ENCODE data around the gene SLC2A14.
"Not testable (repeated sequence)": the region's sequence is repeated elsewhere in the genome, so short reads cannot be mapped to it uniquely, and the experiment has no call there.

The SLC2A14 gene

DNA sequence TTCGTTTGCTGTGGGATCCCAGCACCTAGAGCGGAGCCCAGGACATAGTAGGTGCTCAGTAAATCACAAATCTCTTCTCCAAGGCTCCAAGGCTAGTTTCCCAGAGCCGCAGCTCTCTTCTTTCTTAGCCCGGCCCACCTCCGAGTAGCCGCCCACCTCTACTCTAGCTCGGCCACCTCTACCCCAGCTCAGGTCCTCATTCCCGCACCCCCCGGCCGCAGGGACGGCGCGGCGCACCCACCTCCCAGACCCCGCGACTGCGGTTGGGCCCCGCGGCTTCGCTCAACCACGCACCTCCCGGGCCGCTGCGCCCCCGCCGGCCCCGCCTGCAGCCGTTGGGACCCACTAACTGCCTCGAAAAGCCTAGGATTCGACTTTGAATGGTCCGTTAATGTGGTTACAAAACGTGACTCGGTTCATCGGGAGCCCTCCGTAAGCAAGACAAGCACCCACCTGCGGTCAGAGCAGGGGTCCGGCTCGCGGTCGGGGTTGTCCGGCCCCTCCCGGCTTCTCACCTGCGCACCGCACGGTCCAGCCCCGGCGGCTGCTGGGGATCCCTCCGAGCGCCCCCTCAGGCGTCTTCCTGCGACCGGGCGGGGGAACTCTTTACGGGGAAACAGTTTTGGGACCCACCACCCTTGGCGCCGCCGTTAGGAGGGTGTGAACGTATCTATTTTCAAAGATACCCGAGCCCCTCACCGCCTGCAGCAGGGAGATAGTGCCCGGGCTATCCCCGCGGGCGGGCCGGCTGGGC, at the start of gene SLC2A14:
Gene SLC2A14, minus strand, starts transcription at position 350 of the 754 bp plus-strand sequence. CDS start 3,035 bp downstream, outside the sequence.
- DNase-seq = no peak

DNA sequence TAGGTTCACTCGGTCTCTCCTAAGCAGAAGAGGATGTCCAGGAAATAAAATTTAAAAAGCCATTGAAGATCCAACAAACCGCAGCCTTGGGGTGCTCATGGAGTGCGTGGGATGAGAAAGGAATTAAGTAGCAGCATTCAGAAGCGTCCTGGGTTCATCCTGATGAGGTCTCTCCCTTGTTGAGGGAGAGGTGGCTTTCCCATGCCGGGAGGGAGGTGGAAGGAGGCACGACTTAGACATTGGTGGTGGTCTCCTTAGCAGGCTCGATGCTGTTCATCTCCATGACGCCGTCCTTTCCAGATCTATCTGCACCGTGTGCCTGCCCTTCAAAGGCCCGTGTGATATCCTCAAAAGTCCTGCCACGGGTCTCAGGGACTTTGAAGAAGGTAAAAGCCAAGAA, 48.5 kb upstream of the SLC2A14 start:
- not testable (repeated sequence) for DNase-seq

DNA sequence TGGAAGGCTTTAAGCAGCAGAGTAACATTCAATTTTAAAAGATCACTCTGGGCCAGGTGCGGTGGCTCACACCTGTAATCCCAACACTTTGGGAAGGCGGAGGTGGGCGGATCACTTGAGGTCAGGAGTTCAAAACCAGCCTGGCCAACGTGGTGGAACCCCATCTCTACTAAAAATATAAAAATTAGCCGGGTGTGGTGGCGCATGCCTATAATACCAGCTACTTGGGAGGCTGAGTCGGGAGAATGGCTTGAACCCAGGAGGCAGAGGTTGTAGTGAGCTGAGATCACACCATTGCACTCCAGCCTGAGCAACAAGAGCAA, 45.5 kb upstream of the SLC2A14 start:
- DNase-seq = not testable (repeated sequence)

DNA sequence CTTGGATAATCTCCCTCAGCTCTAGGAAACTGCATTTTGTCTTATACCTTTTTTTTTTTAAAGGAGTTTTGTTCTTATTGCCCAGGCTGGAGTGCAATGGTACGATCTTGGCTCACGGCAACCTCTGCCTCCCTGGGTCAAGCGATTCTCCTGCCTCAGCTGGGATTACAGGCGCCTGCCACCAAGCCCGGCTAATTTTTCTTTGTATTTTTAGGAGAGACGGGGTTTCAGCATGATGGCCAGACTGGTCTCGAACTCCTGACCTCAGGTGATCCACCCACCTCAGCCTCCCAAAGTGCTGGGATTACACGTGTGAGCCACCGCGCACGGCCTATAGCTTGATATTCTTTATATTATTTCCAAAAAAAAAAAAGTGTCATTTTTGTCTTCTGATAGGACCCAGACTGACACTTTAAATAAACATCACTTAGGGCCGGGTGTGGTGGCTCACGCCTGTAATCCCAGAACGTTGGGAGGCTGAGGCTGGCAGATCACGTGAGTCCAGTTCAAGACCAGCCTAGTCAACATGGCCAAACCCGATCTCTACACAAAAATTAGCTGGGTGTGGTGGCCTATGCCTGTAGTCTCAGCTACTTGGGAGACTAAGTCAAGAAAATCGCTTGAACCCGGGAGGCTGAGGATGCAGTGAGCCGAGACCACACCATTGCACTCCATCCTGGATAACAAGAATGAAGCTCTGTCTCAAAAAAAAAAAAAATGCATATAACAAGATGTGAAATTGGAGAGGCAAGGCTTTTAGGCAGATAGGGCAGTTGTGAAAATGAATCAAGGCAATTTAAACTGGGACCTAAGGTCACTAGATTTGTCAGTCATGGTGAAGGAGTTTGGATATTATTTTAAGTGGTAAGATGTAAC, 44.9 kb upstream of the SLC2A14 start:
- DNase-seq = no peak

DNA sequence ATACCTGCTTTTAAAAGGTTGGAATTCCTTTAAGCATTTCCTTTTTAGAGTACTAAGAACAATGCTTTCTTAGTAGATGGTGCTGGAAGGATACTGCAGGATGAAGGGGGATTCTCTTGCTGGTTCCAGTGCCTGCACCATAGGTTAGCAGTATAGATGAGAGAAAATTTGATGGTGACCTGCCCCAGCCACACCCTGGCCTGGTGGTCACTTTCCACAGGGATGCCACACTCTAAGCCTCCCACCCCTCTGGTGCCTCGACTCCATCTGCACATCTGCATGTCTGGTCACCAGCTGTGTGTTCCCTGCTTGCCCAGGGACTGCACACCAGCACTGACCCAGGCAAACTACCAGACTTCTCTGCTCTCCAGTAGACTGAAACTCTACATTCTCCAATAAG, 44.2 kb upstream of the SLC2A14 start:
- no peak for DNase-seq

DNA sequence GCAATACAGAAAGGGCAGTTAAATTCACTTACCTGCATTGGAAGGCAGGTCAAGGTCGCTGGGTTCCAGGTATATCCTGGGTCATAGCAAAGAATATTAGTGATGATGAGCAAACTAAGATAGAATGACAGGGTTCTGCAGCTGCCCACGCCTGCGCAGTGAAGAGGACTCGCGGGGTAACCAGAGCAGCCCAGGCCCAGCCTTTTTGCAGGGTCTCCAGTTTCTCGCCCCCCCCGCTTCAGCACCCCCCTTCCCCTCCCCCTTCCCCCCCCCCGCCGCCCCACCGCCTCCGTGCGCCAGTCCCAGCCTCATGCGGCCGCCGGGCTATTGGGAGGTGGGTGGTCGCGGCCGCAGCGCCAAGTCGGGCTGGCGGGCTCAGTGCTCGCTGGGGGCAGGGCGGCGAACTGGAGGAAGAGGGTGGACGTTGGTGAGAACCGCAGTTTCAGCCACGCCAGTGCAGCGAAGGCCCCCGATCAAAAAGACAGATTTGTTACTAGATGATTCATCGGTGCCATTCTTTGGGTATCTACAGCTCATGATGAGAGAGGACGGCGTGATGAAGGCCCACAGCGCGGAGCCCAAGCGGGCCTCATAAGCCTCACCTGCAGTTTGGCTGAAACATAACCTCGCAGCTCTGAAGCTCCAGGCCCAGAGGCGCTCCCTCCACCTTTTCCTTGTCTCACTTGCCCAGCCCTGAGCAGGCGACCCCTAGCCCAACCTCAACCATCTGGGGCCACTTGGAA, 43.1 kb upstream of the SLC2A14 start:
- DNase-seq = no peak

DNA sequence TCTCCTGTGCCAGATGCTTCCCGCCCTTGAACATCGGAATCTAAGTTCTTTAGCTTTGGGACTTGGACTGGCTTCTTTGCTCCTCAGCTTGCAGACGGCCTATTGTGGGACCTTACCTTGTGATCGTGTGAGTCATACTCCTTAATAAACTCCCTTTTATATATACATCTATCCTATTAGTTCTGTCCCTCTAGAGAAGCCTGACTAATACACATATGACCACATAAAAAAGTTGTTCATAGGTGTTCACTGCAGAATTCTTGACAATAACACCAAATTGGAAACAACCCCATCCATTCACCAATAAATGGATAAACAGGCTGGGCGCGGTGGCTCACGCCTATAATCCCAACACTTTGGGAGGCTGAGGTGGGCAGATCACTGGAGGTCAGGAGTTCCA, 37.4 kb upstream of the SLC2A14 start:
- DNase-seq = not testable (repeated sequence)

DNA sequence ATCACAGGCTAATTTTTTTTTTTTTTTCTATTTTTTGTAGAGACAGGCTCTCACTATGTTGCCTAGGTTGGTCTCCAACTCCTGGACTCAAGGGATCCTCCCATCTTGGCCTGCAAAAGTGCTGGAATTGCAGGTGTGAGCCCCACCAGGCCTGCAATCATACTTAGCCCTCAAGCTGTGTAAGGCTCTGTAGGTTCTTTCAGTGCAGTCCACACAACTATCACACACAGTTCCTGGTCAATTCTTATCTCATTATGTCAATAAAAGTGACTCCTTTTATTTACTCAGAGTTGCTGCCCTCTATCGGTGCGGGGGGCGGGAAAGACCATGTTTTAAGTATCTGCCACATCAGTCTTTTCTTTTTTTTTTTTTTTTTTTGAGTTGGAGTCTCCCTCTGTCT, 34.3 kb upstream of the SLC2A14 start:
- no peak for DNase-seq

DNA sequence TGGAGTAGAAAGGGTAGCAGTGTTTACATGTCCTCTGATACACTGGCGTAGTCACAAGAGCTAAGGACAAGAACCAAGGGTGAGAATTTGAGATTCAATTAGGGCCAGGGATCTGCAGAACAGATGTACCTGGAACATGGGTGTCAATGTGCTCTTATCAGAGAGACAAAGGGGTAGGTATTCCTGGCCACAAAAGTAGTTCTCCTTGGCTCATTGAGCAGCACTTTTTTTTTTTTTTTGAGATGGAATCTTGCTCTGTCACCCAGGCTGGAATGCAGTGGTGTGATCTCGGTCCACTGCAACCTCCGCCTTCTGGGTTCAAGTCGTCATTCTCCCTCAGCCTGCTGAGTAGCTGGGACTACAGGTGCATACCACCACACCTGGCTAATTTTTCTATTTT, 33.6 kb upstream of the SLC2A14 start:
- DNase-seq = not testable (repeated sequence)

DNA sequence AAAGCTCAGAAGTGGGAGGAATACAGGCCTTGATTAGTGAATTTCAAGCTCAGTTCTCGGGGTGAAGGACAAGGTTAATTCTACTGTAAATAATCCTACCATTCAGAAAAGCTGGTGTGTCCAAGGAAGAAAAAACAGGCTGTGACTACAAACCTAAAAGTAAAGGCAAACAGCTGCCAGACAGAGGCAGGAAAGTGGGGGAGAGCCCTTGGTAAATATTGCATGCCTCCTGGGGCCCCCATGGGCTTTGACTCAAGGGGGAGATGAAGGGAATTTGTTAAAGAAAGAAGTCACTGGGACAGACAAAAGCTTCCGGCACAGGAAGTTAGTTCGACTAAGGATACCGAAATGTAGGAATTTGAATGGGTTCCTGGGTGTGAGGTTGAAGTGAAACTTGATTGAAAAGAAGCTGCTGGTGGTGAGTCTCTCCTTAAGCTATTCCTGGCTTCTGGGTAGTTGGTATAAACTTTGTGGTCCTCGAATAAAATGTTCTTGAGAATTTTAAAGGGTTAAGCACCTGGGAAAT, 32.9 kb upstream of the SLC2A14 start:
- DNase-seq = not testable (repeated sequence)

DNA sequence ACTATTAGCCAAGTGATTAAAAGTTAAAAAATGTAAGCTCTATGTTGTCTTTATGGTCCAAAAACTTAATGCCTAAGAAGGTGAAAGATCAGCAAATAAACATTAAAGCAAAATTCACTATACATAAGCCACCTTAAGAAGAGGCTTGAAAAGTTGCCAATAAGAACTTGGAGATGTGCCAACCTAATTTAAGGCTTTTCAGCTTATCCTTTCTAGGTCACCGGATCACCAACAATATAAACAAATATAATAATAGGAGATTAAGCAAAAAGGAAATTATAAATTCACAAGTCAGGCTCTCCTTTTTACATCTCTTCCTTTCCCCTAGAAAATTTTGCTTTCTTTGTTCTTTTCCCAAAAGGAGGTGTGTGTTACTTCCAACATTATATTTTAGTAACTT, 32.4 kb upstream of the SLC2A14 start:
- no peak for DNase-seq

DNA sequence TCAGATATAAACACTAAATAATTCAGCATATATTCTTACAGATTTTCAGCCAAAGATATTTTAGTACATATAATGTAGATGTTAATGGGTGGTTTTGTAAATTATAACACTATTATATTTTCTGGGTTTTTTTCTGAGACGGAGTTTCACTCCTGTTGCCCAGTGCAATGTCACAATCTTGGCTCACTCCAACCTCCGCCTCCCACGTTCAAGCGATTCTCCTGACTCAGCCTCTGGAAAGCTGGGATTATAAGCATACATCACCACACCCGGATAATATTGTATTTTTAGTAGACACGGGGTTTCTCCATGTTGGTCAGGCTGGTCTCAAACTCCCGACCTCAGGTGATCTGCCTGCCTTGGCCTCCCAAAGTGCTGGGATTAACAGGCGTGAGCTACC, 29.7 kb upstream of the SLC2A14 start:
- DNase-seq = not testable (repeated sequence)

DNA sequence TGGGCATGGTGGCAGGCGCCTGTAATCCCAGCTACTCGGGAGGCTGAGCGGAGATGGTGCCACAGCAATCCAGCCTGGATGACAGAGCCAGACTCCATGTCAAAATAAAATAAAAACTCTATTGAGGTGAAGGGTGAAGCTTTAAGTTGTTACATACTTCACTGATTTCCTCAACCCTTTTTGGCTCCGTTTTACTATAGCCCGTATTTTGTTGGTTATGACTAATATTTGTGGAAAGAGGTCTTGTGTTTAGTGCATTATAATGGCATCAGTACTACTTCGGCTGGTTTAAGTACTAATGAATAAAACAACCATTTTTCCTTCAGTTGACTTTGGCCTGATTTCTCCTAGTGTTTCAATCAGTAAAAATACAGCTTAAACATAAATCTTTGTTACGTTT, 27.0 kb upstream of the SLC2A14 start:
- DNase-seq = no peak

DNA sequence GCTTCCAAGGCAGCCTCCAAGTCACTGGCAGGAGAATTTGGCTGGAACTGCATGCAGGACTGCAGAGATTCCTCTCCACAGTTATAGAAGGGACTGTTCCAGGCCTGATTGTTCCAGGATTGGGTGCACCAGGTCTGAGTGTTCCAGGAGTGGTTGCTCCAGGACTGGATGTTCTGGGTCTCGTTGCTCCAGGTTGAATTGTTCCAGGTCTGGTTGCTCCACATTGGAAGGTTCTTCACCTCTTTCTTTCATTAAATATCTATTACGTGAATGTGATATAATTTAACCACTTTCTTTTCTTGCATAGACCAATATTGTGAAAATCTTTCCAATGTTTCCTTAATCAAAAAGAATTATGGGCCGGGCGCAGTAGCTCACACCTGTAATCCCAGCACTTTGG, 24.0 kb upstream of the SLC2A14 start:
- not testable (repeated sequence) for DNase-seq

DNA sequence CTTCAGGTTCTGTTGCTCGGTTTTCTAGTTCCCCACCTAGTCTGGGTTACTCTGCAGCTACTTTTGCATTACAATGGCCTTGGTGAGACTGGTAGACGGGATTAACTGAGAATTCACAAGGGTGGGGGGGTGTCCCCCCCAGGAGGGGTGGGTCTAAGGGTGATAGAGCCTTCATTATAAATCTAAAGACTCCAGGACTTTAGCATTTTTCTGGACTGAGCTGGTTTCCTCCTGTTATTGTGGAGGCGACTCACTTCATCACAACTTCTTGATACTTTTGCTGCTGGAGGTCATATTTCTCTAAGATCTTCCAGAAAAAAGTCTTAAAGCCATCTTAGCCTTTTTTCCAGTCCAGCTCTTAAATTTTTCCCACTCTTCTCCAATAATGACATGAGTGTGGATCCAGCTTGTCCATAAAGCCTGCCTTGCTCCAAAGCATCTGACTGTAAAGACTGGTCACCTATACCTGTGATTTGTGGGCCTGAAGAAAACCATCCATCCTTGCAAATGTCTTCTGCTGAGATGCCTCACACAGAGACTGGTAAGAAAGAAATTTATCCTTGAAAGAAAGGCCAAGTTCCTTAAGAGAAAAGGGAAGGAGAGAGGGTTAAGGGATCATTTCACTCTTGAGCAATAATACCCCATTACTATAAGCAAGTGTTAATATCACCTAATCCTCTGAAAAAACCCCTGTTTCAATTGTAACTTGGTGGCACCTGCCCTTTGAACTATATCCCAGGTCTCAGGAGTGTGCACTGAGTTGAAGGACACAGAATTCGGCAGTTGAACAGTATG, 19.7 kb upstream of the SLC2A14 start:
- no peak for DNase-seq

DNA sequence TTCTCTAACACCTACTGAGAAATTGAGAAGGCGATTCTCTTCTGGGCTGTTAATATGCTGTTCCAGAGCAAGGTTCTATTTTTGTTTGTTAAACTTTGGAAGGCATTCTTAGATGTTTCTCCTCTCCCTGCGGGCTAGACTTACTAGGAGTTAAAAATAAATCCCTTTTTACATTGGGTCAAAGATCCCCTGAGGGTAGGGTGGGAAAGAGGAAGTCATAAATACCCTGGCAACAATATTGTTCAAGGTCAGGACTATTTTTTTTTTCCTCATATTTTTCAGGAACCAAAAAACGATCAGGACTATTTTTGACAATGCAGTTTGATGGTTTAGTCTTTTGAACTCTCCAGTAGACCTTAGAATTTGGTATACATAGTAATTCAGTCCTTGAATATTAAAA, 12.0 kb upstream of the SLC2A14 start:
- DNase-seq = no peak

DNA sequence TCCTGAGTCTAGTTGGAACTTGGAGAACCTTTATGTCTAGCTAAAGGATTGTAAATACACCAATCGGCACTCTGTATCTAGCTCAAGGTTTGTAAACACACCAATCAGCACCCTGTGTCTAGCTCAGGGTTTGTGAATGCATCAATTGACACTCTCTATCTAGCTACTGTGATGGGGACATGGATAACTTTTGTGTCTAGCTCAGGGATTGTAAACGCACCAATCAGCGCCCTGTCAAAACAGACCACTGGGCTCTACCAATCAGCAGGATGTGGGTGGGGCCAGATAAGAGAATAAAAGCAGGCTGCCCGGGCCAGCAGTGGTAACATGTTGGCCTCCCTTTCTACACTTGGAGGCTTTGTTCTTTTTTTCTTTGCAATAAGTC, 9.0 kb upstream of the SLC2A14 start:
- not testable (repeated sequence) for DNase-seq

DNA sequence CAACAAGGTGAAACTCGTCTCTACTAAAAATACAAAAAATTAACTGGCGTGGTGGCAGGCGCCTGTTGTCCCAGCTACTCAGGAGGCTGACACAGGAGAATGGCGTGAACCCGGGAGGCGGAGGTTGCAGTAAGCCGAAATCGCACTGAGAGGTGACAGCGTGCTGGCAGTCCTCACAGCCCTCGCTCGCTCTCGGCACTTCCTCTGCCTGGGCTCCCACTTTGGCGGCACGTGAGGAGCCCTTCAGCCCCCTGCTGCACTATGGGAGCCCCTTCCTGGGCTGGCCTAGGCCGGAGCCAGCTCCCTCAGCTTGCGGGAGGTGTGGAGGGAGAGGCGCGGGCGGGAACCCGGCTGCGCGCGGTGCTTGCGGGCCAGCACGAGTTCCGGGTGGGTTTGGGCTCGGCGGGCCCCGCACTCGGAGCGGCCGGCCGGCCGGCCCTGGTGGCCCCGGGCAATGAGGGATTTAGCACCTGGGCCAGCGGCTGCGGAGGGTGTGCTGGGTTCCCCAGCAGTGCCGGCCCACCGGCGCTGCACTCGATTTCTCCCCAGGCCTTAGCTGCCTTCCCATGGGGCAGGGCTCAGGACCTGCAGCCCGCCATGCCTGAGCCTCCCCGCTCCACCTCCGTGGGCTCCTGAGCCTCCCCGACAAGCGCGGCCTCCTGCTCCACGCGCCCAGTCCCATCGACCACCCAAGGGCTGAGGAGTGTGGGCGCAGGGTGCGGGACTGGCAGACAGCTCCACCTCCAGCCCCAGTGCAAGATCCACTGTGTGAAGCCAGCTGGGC, 8.4 kb upstream of the SLC2A14 start:
- DNase-seq = not testable (repeated sequence)

DNA sequence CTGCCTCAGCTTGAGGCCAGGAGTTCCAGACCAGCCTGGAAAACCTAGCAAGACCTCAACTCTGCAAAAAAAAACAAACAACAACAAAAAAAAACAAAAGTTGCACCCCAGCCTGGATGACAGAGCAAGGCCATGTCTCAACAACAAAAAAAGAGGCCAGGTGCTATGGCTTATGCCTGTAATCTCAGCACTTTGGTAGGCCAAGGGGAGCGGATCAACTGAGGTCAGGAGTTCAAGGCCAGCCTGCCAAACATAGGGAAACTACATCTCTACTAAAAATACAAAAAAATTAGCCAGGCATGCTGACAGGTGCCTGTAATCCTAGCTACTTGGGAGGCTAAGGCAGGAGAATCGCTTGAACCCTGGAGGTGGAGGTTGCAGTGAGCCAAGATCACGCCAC, 6.5 kb upstream of the SLC2A14 start:
- no peak for DNase-seq

DNA sequence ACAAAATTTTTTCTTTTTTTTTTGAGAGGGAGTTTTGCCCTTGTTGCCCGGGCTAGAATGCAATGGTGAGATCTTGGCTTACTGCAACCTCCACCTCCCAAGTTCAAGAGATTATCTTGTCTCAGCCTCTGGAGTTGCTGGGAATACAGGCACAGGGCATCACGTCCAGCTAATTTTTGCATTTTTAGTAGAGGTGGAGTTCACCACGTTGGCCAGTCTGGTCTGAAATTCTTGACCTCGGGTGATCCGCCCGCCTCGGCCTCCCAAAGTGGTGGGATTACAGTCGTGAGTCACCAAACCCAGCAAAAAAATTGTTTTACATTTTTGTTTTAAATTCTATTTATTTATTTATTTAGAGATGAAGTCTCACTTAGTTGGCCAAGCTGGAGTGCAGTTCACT, 4.7 kb upstream of the SLC2A14 start:
- no peak for DNase-seq

DNA sequence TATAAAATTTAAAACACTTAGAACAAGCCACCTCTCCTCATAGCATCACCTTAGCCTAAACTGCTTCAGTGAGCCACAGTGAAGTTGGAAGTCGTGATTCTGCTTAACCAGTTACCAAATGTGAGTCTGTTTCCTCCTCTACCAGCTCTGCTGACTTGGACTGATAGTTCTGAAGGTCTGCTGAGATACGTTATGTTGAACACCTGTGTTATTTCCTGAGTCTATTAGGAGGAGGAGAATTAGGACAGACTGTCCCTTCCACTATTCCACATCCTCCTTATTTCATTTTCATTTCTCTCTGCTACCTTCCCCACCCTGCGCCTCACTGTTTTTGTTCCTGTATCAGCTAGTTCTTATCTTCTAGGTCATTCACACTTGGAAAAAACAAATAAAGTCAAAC, 2.4 kb downstream of the SLC2A14 start:
- DNase-seq = no peak

DNA sequence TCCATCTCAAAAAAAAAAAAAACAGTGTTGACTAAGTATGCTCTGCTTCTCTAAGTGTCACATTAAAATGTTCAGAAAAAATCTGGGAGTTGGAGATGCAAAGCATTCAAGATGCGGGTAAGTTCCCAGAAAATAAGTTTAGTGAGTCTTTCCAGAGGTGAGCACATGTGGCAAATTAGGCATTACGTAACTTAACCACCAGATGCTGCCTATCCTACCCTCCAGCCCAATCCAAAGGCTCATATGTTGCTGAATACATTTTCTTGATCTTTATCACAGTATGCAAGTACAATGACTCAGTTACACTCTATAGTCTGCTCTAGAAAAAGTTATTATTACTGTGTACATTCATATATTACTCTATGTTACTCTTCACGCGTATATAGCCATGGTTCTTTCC, 3.6 kb downstream of the SLC2A14 start:
- no peak for DNase-seq

Data from midbrain (tissue), 1 donor.